K562 (cell line): Measurements from ENCODE around the gene GLRX3. TPM values are rescaled to one million over a fixed set of nuclear protein-coding genes. Genes with fewer than 3 reads are reported as not detected.

ENCODE experiments used
- AFF1 ChIP-seq, 2 experiments: fragments of 450-650 bp; IDR thresholded peaks; 2 replicates each; pipeline ENCODE4 v1.6.1; 2018; ENCODE audit warnings: mild to moderate bottlenecking in 2 of 2, low read depth in 1 of 2; ENCODE audit not compliant: partially characterized antibody in 2 of 2
- BMI1 ChIP-seq: fragments of 150-350 bp; IDR thresholded peaks from 2 replicates; pipeline ENCODE4 v1.6.1; 2014; ENCODE audit warnings: low read length
- BRD9 ChIP-seq: fragments of 450-650 bp; IDR thresholded peaks from 2 replicates; pipeline ENCODE4 v1.6.1; 2018; ENCODE audit warnings: low read depth; ENCODE audit not compliant: partially characterized antibody
- COPS2 ChIP-seq: fragments of 450-650 bp; conservative IDR thresholded peaks from 2 replicates; pipeline ENCODE4 v1.6.1; 2016; ENCODE audit warnings: mild to moderate bottlenecking, moderate library complexity
- CTCF ChIP-seq, 3 experiments: IDR thresholded peaks in 2 of 3; conservative IDR thresholded peaks in 1 of 3; 2 replicates each; pipeline ENCODE4 v1.5.1; 2011 to 2012; ENCODE audit warnings: low read length in 3 of 3, mild to moderate bottlenecking in 3 of 3, control low read depth in 2 of 3, improper control_type of control experiment in 1 of 3, inconsistent platforms in 1 of 3, low read depth in 1 of 3, mixed read lengths in 1 of 3, moderate library complexity in 1 of 3; ENCODE audit not compliant: insufficient read depth in 2 of 3
- GABPB2 ChIP-seq: fragments of 250-450 bp; sonication (Bioruptor Pico); conservative IDR thresholded peaks from 2 replicates; pipeline ENCODE4 v1.5.1; 2021; ENCODE audit warnings: mild to moderate bottlenecking
- POU5F1 ChIP-seq: fragments of 150-350 bp; IDR thresholded peaks from 2 replicates; pipeline ENCODE4 v1.6.1; 2014; ENCODE audit warnings: borderline replicate concordance, low read length, low read depth, mild to moderate bottlenecking; ENCODE audit not compliant: partially characterized antibody
- PYGO2 ChIP-seq: fragments of 450-650 bp; IDR thresholded peaks from 2 replicates; pipeline ENCODE4 v1.6.1; 2016; ENCODE audit warnings: mild to moderate bottlenecking, missing genetic modification characterization, moderate library complexity, missing compliant biosample characterization
- RREB1 ChIP-seq: fragments of 250-450 bp; sonication (Bioruptor Pico); IDR thresholded peaks from 2 replicates; pipeline ENCODE4 v1.4.0; 2020
- SMC3 ChIP-seq: conservative IDR thresholded peaks from 2 replicates; pipeline ENCODE4 v1.6.1; 2011; ENCODE audit warnings: low read depth, low read length, improper control_type of control experiment; ENCODE audit not compliant: insufficient read depth
- TFAP4 ChIP-seq: sonication (generic); formaldehyde crosslinking; IDR thresholded peaks from 2 replicates; pipeline ENCODE4 v1.8.0; 2022; ENCODE audit warnings: missing genetic modification reagents, mild to moderate bottlenecking, moderate library complexity, borderline replicate concordance
- USF2 ChIP-seq: sonication (generic); formaldehyde crosslinking; IDR thresholded peaks from 2 replicates; pipeline ENCODE4 v1.5.0; 2020; ENCODE audit warnings: missing genetic modification reagents
- XRCC4 ChIP-seq: IDR thresholded peaks from one replicate; pipeline ENCODE4 v1.6.1; 2011; ENCODE audit not compliant: insufficient read depth, insufficient read length; ENCODE audit errors: extremely low read depth
- YBX1 ChIP-seq: fragments of 450-650 bp; IDR thresholded peaks from 2 replicates; pipeline ENCODE4 v1.7.1; 2016; ENCODE audit warnings: mild to moderate bottlenecking
- ZBTB17 ChIP-seq: fragments of 450-650 bp; formaldehyde crosslinking; IDR thresholded peaks from 2 replicates; pipeline ENCODE4 v1.4.0; 2020; ENCODE audit warnings: mild to moderate bottlenecking
- polyA plus RNA-seq, 8 experiments: library from polyadenylated mRNA; depleted of rRNA in 4 of 8; stranded (reverse) in 5 of 8; unstranded in 3 of 8; fragments of >200 nt; fragmentation: Nextera tagmentation in 2 of 8; fragmentation: Illumina TruSeq in 1 of 8; extraction: Ambion mirVana in 2 of 8; extraction: Trizol in 1 of 8; gene quantifications; 2 replicates each; pipeline versions ENCODE4 v1.2.1 to v1.2.3, GENCODE V29; 2011 to 2014; ENCODE audit warnings: inconsistent platforms in 1 of 8, missing spikeins in 1 of 8
- total RNA-seq, 7 experiments: library from RNA; depleted of rRNA in 6 of 7; stranded (reverse); fragments of >200 nt in 6 of 7; fragmentation: Illumina TruSeq in 2 of 7; extraction: Trizol in 2 of 7; gene quantifications; 2 replicates each; pipeline versions ENCODE4 v1.2.1 to v1.2.3, GENCODE V29; 2011 to 2021; ENCODE audit warnings: low replicate concordance in 1 of 7

GLRX3 gene
- total and polyA plus RNA-seq, 9 of the 15 experiments (the other 6 are each of a cell fraction or from before 2014, with no cell fraction given) = 115 to 190 (median 169) TPM

- TF ChIP-seq SMC3 (no peak), POU5F1 (no peak), TFAP4 (CRISPR knock-in tag) (no peak), COPS2 (no peak), AFF1 (IDR thresholded peaks at IDR 0.05; ENCODE audit: low read depth in 1 of 2, partially characterized antibody in 2 of 2) (no peak), BMI1 (no peak), PYGO2 (tag) (no peak), CTCF (IDR thresholded peaks at IDR 0.05 in 2 of 3, conservative IDR thresholded peaks at IDR 0.05 in 1 of 3; ENCODE audit: insufficient read depth in 2 of 3, low read depth in 1 of 3, low read length in 3 of 3) (no peak), USF2 (CRISPR knock-in tag) (peak; percentile 46; the same call in 1 of the 2 replicates), GABPB2 (CRISPR knock-in tag) (no peak), YBX1 (no peak), XRCC4 (no peak), BRD9 (no peak), RREB1 (CRISPR knock-in tag) (no peak), ZBTB17 (CRISPR knock-in tag) (no peak)
Measured at GRCh38 chr10:130138479-130138866, 2.3 kb downstream of the GLRX3 start (continued).
